ENCODE results near the gene STT3B. TPM values are rescaled to one million over a fixed set of nuclear protein-coding genes. Genes with fewer than 3 reads are reported as not detected.

Gene STT3B
- total RNA-seq, 1 experiment from 2014 or later: 155 TPM

GRCh38 chr3:31543375-31543774, 10.7 kb downstream of the STT3B start:
- BruUV-seq (replicated peaks): no TSS peak
- H3K79me2 ChIP-seq (ENCODE audit: low read depth): peaks cover 99% of the 10 kb centered on the region
- H3K4me3 ChIP-seq: no peak overlapping the region
- H3K9me2 ChIP-seq (ENCODE audit: insufficient read depth): no peaks in the 10 kb centered on the region
- intact Hi-C loops (cut with micrococcal nuclease; ENCODE audit: unreplicated experiment): no loop called here
- peaks cover 12% of the 10 kb centered on the region; the same call in 1 of the 2 replicates for H4K20me1 ChIP-seq (ENCODE audit: insufficient read depth)
- DNase-seq: no peak
- H3K27ac ChIP-seq: no peak overlapping the region
- no peak overlapping the region for H3K4me2 ChIP-seq
- H3F3A ChIP-seq (ENCODE audit: insufficient read depth, low read depth): no peaks in the 10 kb centered on the region
- H3K36me3 ChIP-seq (ENCODE audit: low read depth): no peaks in the 10 kb centered on the region
- H2AFZ ChIP-seq: no peak overlapping the region
- H3K9me3 ChIP-seq (ENCODE audit: insufficient read depth, low read depth): no peaks in the 10 kb centered on the region
- no peaks in the 10 kb centered on the region for H3K27me3 ChIP-seq (ENCODE audit: insufficient read depth, low read depth)
- TF ChIP-seq EZH2 (IDR thresholded peaks at IDR 0.05; ENCODE audit: low read depth) (no peak), CTCF (conservative IDR thresholded peaks at IDR 0.05) (no peak)
- POLR2A ChIA-PET (ENCODE audit: unreplicated experiment): no interaction called here
- CTCF ChIA-PET: no interaction called here
- H3K4me1 ChIP-seq (replicated peaks; ENCODE audit: insufficient read depth): no peaks in the 10 kb centered on the region; the same call in 1 of the 2 replicates

GRCh38 chr3:31544634-31545033, 11.9 kb downstream of the STT3B start:
- intact Hi-C loops (cut with micrococcal nuclease; ENCODE audit: unreplicated experiment): no loop called here
- H3K9me2 ChIP-seq (ENCODE audit: insufficient read depth): no peaks in the 10 kb centered on the region
- peaks cover 13% of the 10 kb centered on the region; the same call in 1 of the 2 replicates for H4K20me1 ChIP-seq (ENCODE audit: insufficient read depth)
- TF ChIP-seq EZH2 (IDR thresholded peaks at IDR 0.05; ENCODE audit: low read depth): no peak
- no peak for TF ChIP-seq CTCF (conservative IDR thresholded peaks at IDR 0.05)
- no TSS peak for BruUV-seq (replicated peaks)
- H3K9me3 ChIP-seq (ENCODE audit: insufficient read depth, low read depth): no peaks in the 10 kb centered on the region
- ChIA-PET POLR2A (ENCODE audit: unreplicated experiment) (interaction anchor here (0.8 kb wide), 1 partner anchor 827 kb away, joined by 6 read pairs; no protein-coding TSS in a partner anchor), CTCF (no interaction called here)
- no peak overlapping the region for H3K27ac ChIP-seq
- DNase-seq: no peak
- no peaks in the 10 kb centered on the region for H3K36me3 ChIP-seq (ENCODE audit: low read depth)
- no peak overlapping the region for H2AFZ ChIP-seq
- H3K4me3 ChIP-seq: no peak overlapping the region
- peaks cover 96% of the 10 kb centered on the region for H3K79me2 ChIP-seq (ENCODE audit: low read depth)
- no peaks in the 10 kb centered on the region for H3F3A ChIP-seq (ENCODE audit: insufficient read depth, low read depth)
- no peaks in the 10 kb centered on the region for H3K4me1 ChIP-seq (replicated peaks; ENCODE audit: insufficient read depth)
- no peak overlapping the region for H3K4me2 ChIP-seq
- no peaks in the 10 kb centered on the region for H3K27me3 ChIP-seq (ENCODE audit: insufficient read depth, low read depth)

GRCh38 chr3:31546162-31546561, 13.4 kb downstream of the STT3B start:
- no peaks in the 10 kb centered on the region for H3K27me3 ChIP-seq (ENCODE audit: insufficient read depth, low read depth)
- H3K79me2 ChIP-seq (ENCODE audit: low read depth): peaks cover 96% of the 10 kb centered on the region
- POLR2A ChIA-PET (ENCODE audit: unreplicated experiment): interaction anchor here (0.6 to 1.1 kb wide), 2 partner anchors 14 to 1243 kb away, joined by 3 to 7 read pairs; partner anchors contain the start of gene STT3B
- H4K20me1 ChIP-seq (ENCODE audit: insufficient read depth): peaks cover 26% of the 10 kb centered on the region; the same call in 1 of the 2 replicates
- no peaks in the 10 kb centered on the region for H3K9me3 ChIP-seq (ENCODE audit: insufficient read depth, low read depth)
- H2AFZ ChIP-seq: no peak overlapping the region
- intact Hi-C loops (cut with micrococcal nuclease; ENCODE audit: unreplicated experiment): no loop called here
- no peak overlapping the region for H3K4me3 ChIP-seq
- no peaks in the 10 kb centered on the region for H3F3A ChIP-seq (ENCODE audit: insufficient read depth, low read depth)
- no peak for TF ChIP-seq CTCF (conservative IDR thresholded peaks at IDR 0.05)
- no peaks in the 10 kb centered on the region for H3K36me3 ChIP-seq (ENCODE audit: low read depth)
- no peak overlapping the region for H3K27ac ChIP-seq
- no peak for DNase-seq
- H3K4me1 ChIP-seq (replicated peaks; ENCODE audit: insufficient read depth): no peaks in the 10 kb centered on the region
- CTCF ChIA-PET: no interaction called here
- H3K9me2 ChIP-seq (ENCODE audit: insufficient read depth): no peaks in the 10 kb centered on the region
- no peak overlapping the region for H3K4me2 ChIP-seq
- BruUV-seq (replicated peaks): no TSS peak
